Activated effector memory CD4-positive, alpha-beta T cell treated with Interleukin-2 at 50 U/mL for 16 hours (primary cell): ENCODE results near the gene INTS1.
"Not testable (repeated sequence)": the region's sequence is repeated elsewhere in the genome, so short reads cannot be mapped to it uniquely, and the experiment has no call there.

Source experiments
- DNase-seq: peaks from one replicate; pipeline ENCODE4 v3.0.0-alpha.2; 2020

Gene INTS1

GRCh38 chr7:1459920-1460820, 44.0 kb downstream of the INTS1 start:
- DNase-seq, result no peak

- DNase-seq, result peak; percentile 96
Measured at GRCh38 chr7:1459512-1459892, 44.7 kb downstream of the INTS1 start.

DNA sequence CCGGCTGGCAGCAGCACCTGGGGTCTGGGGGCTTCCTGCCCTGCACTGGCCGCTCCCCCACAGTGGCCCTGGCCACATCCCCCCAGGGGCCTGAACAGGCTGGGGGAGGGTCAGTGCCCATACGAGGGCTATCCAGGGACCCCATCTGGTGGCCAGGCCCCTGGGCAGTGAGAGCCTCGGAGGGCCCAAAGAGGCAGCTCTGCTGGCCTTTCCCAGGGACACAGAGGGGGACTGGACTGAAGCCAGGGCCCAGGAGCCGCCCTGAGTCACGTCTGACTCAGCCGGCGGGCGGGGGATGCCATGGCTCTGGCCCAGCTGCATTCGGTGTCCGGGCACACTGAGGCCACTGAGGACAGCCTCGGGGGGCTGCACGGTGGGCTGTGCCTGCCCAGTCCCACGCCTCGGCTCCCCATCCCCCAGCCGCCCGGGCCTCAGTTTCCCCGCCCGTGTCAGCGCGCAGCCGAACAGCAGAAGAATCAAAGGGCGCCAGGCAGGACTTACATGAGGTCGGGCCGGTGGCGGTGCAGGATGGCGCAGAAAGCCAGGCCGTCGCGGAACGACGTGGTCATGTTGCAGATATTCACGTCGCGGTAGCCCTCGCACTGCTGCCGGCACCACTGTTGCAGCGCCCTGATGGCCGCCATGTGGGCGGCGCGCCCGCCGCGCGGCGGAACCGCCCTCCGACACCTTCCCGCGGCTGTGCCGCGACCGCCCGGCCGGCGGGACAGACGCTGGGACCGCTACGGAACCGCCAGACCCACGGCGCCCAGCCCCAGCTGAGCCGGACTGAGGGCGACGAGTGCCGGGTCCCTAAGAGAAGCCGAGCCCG, 45.3 kb downstream of the INTS1 start, which contains the start of gene MICALL2:
MICALL2 (minus strand) TSS at position 788 of the 829 bp plus-strand sequence; CDS start at position 644, 144 bp downstream.
- DNase-seq, result no peak

DNA sequence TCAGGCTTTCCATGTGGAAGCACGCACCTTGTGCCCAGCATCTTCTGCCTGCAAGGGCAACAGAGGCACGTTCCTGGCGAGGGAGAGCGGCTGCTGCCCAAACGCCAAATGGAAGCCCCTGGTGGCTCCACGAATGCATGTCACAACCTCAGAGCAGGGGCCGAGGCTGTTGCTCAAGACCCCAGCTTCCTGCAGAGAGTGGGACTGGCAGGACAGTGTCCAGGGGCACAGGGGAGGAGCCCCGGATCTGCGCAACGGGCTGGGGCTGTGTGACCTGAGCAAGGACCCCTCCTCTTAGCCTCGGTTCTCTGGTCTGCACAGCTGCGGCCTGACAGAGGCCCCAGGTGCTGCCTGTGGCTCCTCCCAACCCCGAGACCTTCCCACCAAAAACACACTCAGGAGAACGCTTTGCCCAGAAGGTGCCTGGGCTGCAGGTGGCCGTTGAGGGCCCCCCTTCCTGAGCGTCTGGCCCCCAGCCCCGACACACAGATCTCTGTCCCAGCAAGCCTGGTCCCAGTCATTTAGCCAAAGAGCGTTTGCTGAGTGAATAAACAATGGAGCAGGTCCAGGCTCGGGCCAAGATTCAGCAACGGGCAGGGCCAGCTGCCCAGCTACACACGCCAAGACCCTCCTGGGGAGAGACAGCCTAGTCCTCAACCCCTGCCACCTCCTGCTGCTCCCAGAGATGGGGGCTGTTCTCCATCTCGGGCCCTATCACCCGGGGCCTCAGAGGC, 46.1 kb downstream of the INTS1 start:
- DNase-seq, result no peak

GRCh38 chr7:1457059-1457948, 46.9 kb downstream of the INTS1 start:
- no peak for DNase-seq

DNA sequence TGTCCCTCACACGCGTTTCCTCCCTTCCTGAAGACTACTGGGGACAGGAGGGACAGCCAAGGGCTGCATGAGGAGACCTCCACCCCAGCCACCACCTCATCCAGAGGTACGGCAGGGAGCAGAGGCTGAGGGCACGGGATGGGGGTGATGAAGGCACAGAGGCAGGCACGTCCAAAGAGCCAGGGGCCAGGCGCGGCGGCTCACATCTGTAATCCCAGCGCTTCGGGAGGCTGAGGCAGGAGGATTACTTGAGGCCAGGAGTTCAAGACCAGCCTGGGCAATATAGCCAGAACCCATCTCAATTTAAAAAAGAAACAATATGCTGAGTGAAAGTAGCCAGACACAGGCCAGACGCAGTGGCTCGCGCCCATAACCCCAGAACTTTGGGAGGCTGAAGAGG, 48.2 kb downstream of the INTS1 start:
- no peak for DNase-seq

GRCh38 chr7:1455241-1455939, 48.8 kb downstream of the INTS1 start:
- DNase-seq, result no peak

DNA sequence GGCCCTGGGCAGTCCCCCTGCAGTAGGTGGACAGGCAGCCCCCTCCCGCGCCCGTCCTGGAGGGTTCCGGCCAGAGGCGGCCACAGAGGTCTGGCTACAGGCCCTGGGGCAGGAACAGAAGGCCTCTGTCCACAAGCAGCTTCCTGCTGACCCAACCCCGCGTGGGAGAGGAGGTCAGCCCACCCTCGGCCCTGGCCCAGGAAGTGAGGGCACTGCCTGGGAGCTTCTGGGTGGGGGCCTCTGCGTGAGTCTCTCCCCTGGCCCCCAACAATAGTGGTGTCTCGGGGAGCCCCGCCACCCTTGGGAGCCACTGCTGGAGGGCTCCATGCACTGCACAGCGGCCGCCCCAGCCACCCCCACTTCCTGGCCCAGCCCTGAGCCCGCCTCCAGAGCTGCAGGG, 49.6 kb downstream of the INTS1 start:
- DNase-seq, result no peak

- no peak for DNase-seq
Measured at GRCh38 chr7:1452205-1452604, 52.0 kb downstream of the INTS1 start.

DNA sequence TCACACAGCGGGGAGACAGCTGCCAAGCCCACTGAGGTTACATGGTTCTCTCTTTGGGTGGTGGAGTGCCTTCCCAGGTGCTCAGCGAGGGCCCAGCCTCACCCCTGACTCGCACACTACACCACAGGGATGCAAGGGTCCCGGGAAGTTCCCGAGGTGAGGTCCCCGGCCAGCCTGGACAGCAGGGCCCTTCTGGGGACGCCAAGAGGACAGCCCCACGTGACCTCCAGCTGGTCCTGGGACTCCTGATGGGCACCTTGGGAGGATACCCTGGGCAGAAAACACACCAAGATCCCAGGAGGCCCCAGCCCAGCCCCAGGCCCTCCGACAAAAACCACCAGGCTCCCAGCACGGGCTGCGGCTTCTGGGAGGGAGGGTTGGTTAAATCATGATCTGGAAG, 53.2 kb downstream of the INTS1 start:
- DNase-seq, result no peak

- DNase-seq, result no peak
Measured at GRCh38 chr7:1450431-1450830, 53.8 kb downstream of the INTS1 start.

DNA sequence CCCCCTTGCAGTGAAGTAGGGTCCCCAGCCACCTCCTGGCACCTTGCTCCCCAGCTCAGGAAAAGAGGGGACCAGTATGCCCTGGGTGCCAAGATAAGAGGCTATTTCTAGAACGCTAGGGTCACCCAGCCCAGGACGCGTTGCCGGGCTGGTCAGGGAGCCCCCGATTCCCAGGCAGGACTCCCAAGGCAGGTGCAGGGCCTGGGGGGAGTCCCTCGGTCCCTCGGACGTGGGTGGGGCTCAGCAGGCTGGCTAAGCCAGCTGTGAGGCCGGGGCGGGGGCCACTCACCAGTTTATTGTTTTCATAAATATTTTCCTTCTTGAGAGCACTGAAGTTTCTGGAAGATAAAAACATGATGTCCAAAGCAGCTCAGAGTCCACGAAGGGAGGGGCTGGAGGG, 54.2 kb downstream of the INTS1 start:
- no peak for DNase-seq

DNA sequence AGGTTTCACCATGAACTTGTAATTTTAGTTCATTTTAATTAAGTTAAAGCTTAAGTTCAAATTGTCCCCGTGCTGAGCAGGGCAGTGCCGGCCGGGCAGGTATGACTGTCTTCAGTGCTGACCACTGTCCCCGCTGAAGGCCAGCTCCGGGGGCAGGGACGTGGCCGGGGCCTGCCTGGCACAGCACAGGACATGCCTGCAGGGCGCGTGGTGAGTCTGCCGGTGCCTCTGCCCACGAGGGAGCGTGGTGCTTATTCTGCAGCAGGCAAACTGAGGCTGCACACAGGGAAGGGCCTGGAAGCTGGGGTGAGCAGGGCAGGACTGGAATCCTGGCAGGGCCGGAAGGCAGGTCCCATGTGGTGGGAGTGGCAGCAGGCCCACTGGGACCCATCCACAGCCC, 54.7 kb downstream of the INTS1 start:
- no peak for DNase-seq

- no peak for DNase-seq
Measured at GRCh38 chr7:1448958-1449357, 55.2 kb downstream of the INTS1 start.

- no peak for DNase-seq
Measured at GRCh38 chr7:1447551-1448244, 56.5 kb downstream of the INTS1 start.

GRCh38 chr7:1447112-1447511, 57.1 kb downstream of the INTS1 start:
- no peak for DNase-seq

- no peak for DNase-seq
Measured at GRCh38 chr7:1446620-1447032, 57.6 kb downstream of the INTS1 start.

DNA sequence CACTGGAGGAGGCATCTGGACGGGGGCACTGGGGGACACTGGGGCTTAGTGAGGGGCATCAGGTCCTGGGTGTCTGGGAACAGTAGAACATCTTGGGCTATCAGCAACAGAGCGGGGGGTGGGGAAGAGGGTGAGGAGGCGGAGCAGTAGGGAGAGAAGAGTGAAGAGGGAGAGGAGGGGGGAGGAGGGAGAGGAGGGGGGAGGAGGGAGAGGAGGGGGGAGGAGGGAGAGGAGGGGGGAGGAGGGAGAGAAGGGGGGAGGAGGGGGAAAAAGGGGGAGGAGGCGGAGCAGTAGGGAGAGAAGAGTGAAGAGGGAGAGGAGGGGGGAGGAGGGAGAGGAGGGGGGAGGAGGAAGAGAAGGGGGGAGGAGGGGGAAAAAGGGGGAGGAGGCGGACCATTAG, 58.2 kb downstream of the INTS1 start:
- not testable (repeated sequence) for DNase-seq

DNA sequence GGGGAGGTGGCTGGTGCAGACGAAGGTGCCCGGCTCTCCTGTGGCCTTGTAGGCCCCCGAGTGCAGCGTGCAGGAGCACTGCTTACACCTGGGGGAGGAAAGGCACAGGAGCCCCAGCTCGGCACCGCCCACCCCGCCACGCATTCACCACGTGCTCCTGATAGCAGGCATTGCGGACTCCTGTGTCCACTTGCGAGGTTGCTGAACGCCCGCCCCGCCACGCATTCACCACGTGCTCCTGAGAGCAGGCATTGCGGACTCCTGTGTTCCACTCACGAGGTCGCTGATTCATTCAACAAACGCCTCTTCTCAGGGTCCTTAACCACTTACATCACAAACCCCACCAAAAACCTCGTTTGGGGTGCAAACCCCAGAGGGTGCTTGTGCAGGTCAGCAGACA, 58.8 kb downstream of the INTS1 start:
- DNase-seq, result no peak

DNA sequence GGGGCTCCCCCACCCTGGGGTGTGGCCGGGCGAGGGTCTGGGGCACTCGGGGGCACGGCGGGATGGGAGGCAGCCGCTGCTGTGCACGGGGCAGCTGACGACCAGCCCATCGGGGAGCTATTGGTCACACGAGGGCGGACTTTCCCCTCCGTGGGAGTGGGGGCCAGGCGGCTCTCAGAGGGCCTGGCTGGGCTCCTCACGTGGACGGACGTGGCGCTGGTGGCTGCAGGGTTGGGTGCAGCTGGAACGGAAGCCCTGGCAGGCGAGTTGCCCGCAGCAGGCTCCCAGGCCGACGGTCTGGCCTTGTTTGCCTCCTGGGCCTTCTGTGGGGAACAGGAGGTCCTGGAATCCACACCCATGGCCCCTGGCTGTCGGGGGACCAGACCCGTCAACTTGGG, 59.3 kb downstream of the INTS1 start:
- no peak for DNase-seq
